ENCODE measurements around the gene AVEN. TPM values are rescaled to one million over a fixed set of nuclear protein-coding genes. Genes with fewer than 3 reads are reported as not detected.
"Not testable (repeated sequence)": the region's sequence is repeated elsewhere in the genome, so short reads cannot be mapped to it uniquely, and the experiment has no call there.

AVEN gene
- total RNA-seq, 1 donor from 2014 or later, result 11.5 TPM

- TF ChIP-seq CTCF (IDR thresholded peaks at IDR 0.05), result no peak
- Histone ChIP-seq H3K9me3 (no peaks in the 10 kb centered on the region), H3K4me3 (no peak overlapping the region), H3K4me1 (no peaks in the 10 kb centered on the region), H3K36me3 (no peaks in the 10 kb centered on the region), H3K27me3 (no peaks in the 10 kb centered on the region), H3K27ac (no peak overlapping the region)
- ATAC-seq (no peak), DNase-seq (no peak)
- intact Hi-C loops (cut with DNase I), result no loop called here
Observed at GRCh38 chr15:34011481-34011880, 27.5 kb downstream of the AVEN start.

- no peaks in the 10 kb centered on the region for H3K9me3 ChIP-seq
- no peak for TF ChIP-seq CTCF (IDR thresholded peaks at IDR 0.05)
- no peak overlapping the region for H3K4me3 ChIP-seq
- no peak overlapping the region for H3K27ac ChIP-seq
- no peaks in the 10 kb centered on the region for H3K4me1 ChIP-seq
- H3K27me3 ChIP-seq, result no peaks in the 10 kb centered on the region
- H3K36me3 ChIP-seq, result no peaks in the 10 kb centered on the region
- ATAC-seq (no peak), DNase-seq (no peak)
- intact Hi-C loops (cut with DNase I), result no loop called here
Observed at GRCh38 chr15:34010921-34011320, 28.1 kb downstream of the AVEN start.

GRCh38 chr15:34009656-34010055, 29.3 kb downstream of the AVEN start:
- no peaks in the 10 kb centered on the region for H3K9me3 ChIP-seq
- no peaks in the 10 kb centered on the region for H3K4me1 ChIP-seq
- no peaks in the 10 kb centered on the region for H3K36me3 ChIP-seq
- H3K4me3 ChIP-seq, result no peak overlapping the region
- no peak for DNase-seq
- TF ChIP-seq CTCF (IDR thresholded peaks at IDR 0.05), result no peak
- intact Hi-C loops (cut with DNase I), result no loop called here
- H3K27me3 ChIP-seq, result no peaks in the 10 kb centered on the region
- ATAC-seq, result no peak
- H3K27ac ChIP-seq, result no peak overlapping the region

- no peak overlapping the region for H3K27ac ChIP-seq
- H3K36me3 ChIP-seq, result no peaks in the 10 kb centered on the region
- intact Hi-C loops (cut with DNase I), result no loop called here
- DNase-seq (no peak), ATAC-seq (no peak)
- no peak overlapping the region for H3K4me3 ChIP-seq
- H3K4me1 ChIP-seq, result no peaks in the 10 kb centered on the region
- no peaks in the 10 kb centered on the region for H3K9me3 ChIP-seq
- no peaks in the 10 kb centered on the region for H3K27me3 ChIP-seq
- TF ChIP-seq CTCF (IDR thresholded peaks at IDR 0.05), result no peak
Observed at GRCh38 chr15:34006381-34006780, 32.6 kb downstream of the AVEN start.

GRCh38 chr15:34001536-34001935, 37.5 kb downstream of the AVEN start:
- no peak for ATAC-seq
- Histone ChIP-seq H3K4me3 (no peak overlapping the region), H3K4me1 (no peaks in the 10 kb centered on the region), H3K27me3 (no peaks in the 10 kb centered on the region), H3K36me3 (no peaks in the 10 kb centered on the region), H3K9me3 (no peaks in the 10 kb centered on the region), H3K27ac (no peak overlapping the region)
- no peak for TF ChIP-seq CTCF (IDR thresholded peaks at IDR 0.05)
- intact Hi-C loops (cut with DNase I), result no loop called here
- no peak for DNase-seq

- DNase-seq, H3K27ac ChIP-seq: not testable (repeated sequence)
Observed at GRCh38 chr15:33995666-33996065, 43.3 kb downstream of the AVEN start.

More at GRCh38 chr15:33995666-33996065, 43.3 kb downstream of the AVEN start:
- H3K4me1 ChIP-seq; ATAC-seq; H3K36me3 ChIP-seq; H3K4me3 ChIP-seq; H3K27me3 ChIP-seq; intact Hi-C loops (cut with DNase I); H3K9me3 ChIP-seq: not testable (repeated sequence)
